Measurements from ENCODE around the gene SNPH.
"Not testable (repeated sequence)": the region's sequence is repeated elsewhere in the genome, so short reads cannot be mapped to it uniquely, and the experiment has no call there.

Gene SNPH

GRCh38 chr20:1343446-1344124, 77.5 kb downstream of the SNPH start:
- FAIRE-seq: not testable (repeated sequence)

GRCh38 chr20:1345030-1345755, 79.1 kb downstream of the SNPH start:
- no peak for FAIRE-seq

GRCh38 chr20:1345756-1346093, 79.6 kb downstream of the SNPH start:
- no peak for FAIRE-seq

GRCh38 chr20:1346315-1346969, 80.3 kb downstream of the SNPH start:
- no peak for FAIRE-seq

- no peak for FAIRE-seq
Observed at GRCh38 chr20:1353956-1354355, 87.9 kb downstream of the SNPH start.

GRCh38 chr20:1357921-1358671, 92.0 kb downstream of the SNPH start:
- no peak for FAIRE-seq

All from A204.1 (cell line).